ENCODE measurements around the gene RASD1. TPM values are rescaled to one million over a fixed set of nuclear protein-coding genes. Genes with fewer than 3 reads are reported as not detected.

The RASD1 gene
- total RNA-seq, 1 experiment from 2014 or later: not detected

GRCh38 chr17:17535957-17536356 lies 39.8 kb upstream of the RASD1 start:
- Mint-ChIP-seq H3K9me3 (ENCODE audit: low read depth, unreplicated experiment) (no peaks in the 10 kb centered on the region), H3K27ac (ENCODE audit: unreplicated experiment) (no peak overlapping the region), H3K27me3 (ENCODE audit: unreplicated experiment) (no peaks in the 10 kb centered on the region), H3K36me3 (ENCODE audit: insufficient read depth, unreplicated experiment) (no peaks in the 10 kb centered on the region), H3K4me1 (ENCODE audit: low read depth, unreplicated experiment) (no peaks in the 10 kb centered on the region), H3K4me3 (ENCODE audit: low read depth, unreplicated experiment) (no peak overlapping the region)
- intact Hi-C loops (cut with micrococcal nuclease; ENCODE audit: unreplicated experiment): no loop called here
- BruUV-seq (replicated peaks): no TSS peak
- no peak for TF ChIP-seq CTCF (IDR thresholded peaks at IDR 0.05; ENCODE audit: unreplicated experiment)
- CTCF ChIA-PET: no interaction called here
- no peak for DNase-seq

GRCh38 chr17:17533901-17534441 lies 37.8 kb upstream of the RASD1 start:
- CTCF ChIA-PET: no interaction called here
- no TSS peak for BruUV-seq (replicated peaks)
- H3K27ac Mint-ChIP-seq (ENCODE audit: unreplicated experiment): no peak overlapping the region
- DNase-seq: no peak
- no peaks in the 10 kb centered on the region for H3K36me3 Mint-ChIP-seq (ENCODE audit: insufficient read depth, unreplicated experiment)
- H3K27me3 Mint-ChIP-seq (ENCODE audit: unreplicated experiment): no peaks in the 10 kb centered on the region
- intact Hi-C loops (cut with micrococcal nuclease; ENCODE audit: unreplicated experiment): no loop called here
- TF ChIP-seq CTCF (IDR thresholded peaks at IDR 0.05; ENCODE audit: unreplicated experiment): no peak
- H3K4me3 Mint-ChIP-seq (ENCODE audit: low read depth, unreplicated experiment): no peak overlapping the region
- no peaks in the 10 kb centered on the region for H3K4me1 Mint-ChIP-seq (ENCODE audit: low read depth, unreplicated experiment)
- no peaks in the 10 kb centered on the region for H3K9me3 Mint-ChIP-seq (ENCODE audit: low read depth, unreplicated experiment)

- intact Hi-C loops (cut with micrococcal nuclease; ENCODE audit: unreplicated experiment): no loop called here
- CTCF ChIA-PET: no interaction called here
- BruUV-seq (replicated peaks): no TSS peak
- TF ChIP-seq CTCF (IDR thresholded peaks at IDR 0.05; ENCODE audit: unreplicated experiment): no peak
- H3K36me3 Mint-ChIP-seq (ENCODE audit: insufficient read depth, unreplicated experiment): no peaks in the 10 kb centered on the region
- H3K9me3 Mint-ChIP-seq (ENCODE audit: low read depth, unreplicated experiment): no peaks in the 10 kb centered on the region
- H3K27me3 Mint-ChIP-seq (ENCODE audit: unreplicated experiment): no peaks in the 10 kb centered on the region
- H3K4me3 Mint-ChIP-seq (ENCODE audit: low read depth, unreplicated experiment): no peak overlapping the region
- DNase-seq: no peak
- no peak overlapping the region for H3K27ac Mint-ChIP-seq (ENCODE audit: unreplicated experiment)
- H3K4me1 Mint-ChIP-seq (ENCODE audit: low read depth, unreplicated experiment): no peaks in the 10 kb centered on the region
Observed at GRCh38 chr17:17532991-17533390, 36.8 kb upstream of the RASD1 start.

- Mint-ChIP-seq H3K4me1 (ENCODE audit: low read depth, unreplicated experiment) (no peaks in the 10 kb centered on the region), H3K27me3 (ENCODE audit: unreplicated experiment) (no peaks in the 10 kb centered on the region), H3K36me3 (ENCODE audit: insufficient read depth, unreplicated experiment) (no peaks in the 10 kb centered on the region), H3K27ac (ENCODE audit: unreplicated experiment) (no peak overlapping the region), H3K9me3 (ENCODE audit: low read depth, unreplicated experiment) (no peaks in the 10 kb centered on the region), H3K4me3 (ENCODE audit: low read depth, unreplicated experiment) (no peak overlapping the region)
- intact Hi-C loops (cut with micrococcal nuclease; ENCODE audit: unreplicated experiment): no loop called here
- TF ChIP-seq CTCF (IDR thresholded peaks at IDR 0.05; ENCODE audit: unreplicated experiment): no peak
- DNase-seq: no peak
- BruUV-seq (replicated peaks): no TSS peak
- CTCF ChIA-PET: no interaction called here
Observed at GRCh38 chr17:17531156-17531555, 35.0 kb upstream of the RASD1 start.

Measured in Calu3 (cell line).